SK-N-SH (cell line): ENCODE results near the gene LIPG. TPM values are rescaled to one million over a fixed set of nuclear protein-coding genes. Genes with fewer than 3 reads are reported as not detected.

Source experiments
- CTCF ChIA-PET: fragments of 300-600, 350-600 bp; formaldehyde crosslinking; extraction: SDS; loops from one replicate; lab custom pipeline; 2021; lab: Yijun Ruan, JAX
- POLR2A ChIA-PET: fragments of 350-600 bp; sonication (Branson Sonifier 250); formaldehyde crosslinking; extraction: SDS; loops from one replicate; lab custom pipeline; 2020; ENCODE audit warnings: antibody characterized with exemption, inconsistent platforms; lab: Yijun Ruan, JAX
- DNase-seq: peaks from one replicate; pipeline ENCODE4 v3.0.0; 2012
- H2AFZ ChIP-seq: fragments of 200-600 bp; sonication (generic); 2 replicates; pipeline ENCODE4 v1.8.1; 2016; ENCODE audit warnings: antibody characterized with exemption, mild to moderate bottlenecking, low read depth
- H3F3A ChIP-seq: fragments of 200-600 bp; sonication (generic); replicated peaks from 2 replicates; pipeline ENCODE3; 2016; ENCODE audit warnings: antibody characterized with exemption, mild to moderate bottlenecking; ENCODE audit not compliant: insufficient read depth
- H3K27ac ChIP-seq, 2 experiments: fragments of 200-500 bp in 1 of 2; fragments of 200-600 bp in 1 of 2; sonication (Bioruptor generic) in 1 of 2; sonication (generic), shearing (Covaris generic) in 1 of 2; 2 replicates each; pipeline versions ENCODE4 v1.5.1 to v1.6.1; 2014 to 2016; ENCODE audit warnings: low read depth in 2 of 2, inconsistent platforms in 1 of 2, low read length in 1 of 2, mild to moderate bottlenecking in 1 of 2, mixed read lengths in 1 of 2
- H3K27me3 ChIP-seq: fragments of 200-600 bp; sonication (generic), shearing (Covaris generic); 2 replicates; pipeline ENCODE4 v1.6.1; 2016; ENCODE audit warnings: mixed run types; ENCODE audit not compliant: insufficient read depth
- H3K36me3 ChIP-seq, 2 experiments: fragments of 200-500 bp in 1 of 2; fragments of 200-600 bp in 1 of 2; sonication (Bioruptor generic) in 1 of 2; sonication (generic) in 1 of 2; replicated peaks in 1 of 2; 2 replicates each; pipeline versions ENCODE3 to v1.5.1; 2014 to 2016; ENCODE audit warnings: low read length in 1 of 2, mild to moderate bottlenecking in 1 of 2; ENCODE audit not compliant: insufficient read depth in 2 of 2, control insufficient read depth in 1 of 2
- H3K4me1 ChIP-seq, 2 experiments: fragments of 200-500 bp in 1 of 2; fragments of 200-600 bp in 1 of 2; sonication (Bioruptor generic) in 1 of 2; sonication (generic), shearing (Covaris generic) in 1 of 2; 2 replicates each; pipeline versions ENCODE4 v1.5.1 to v1.6.1; 2014 to 2016; ENCODE audit warnings: low read depth in 1 of 2, low read length in 1 of 2, mixed run types in 1 of 2; ENCODE audit not compliant: insufficient read depth in 2 of 2, control insufficient read depth in 1 of 2
- H3K4me2 ChIP-seq: fragments of 200-600 bp; sonication (generic), shearing (Covaris generic); 2 replicates; pipeline ENCODE4 v1.6.1; 2017; ENCODE audit warnings: mixed run types
- H3K4me3 ChIP-seq, 2 experiments: fragments of 200-500 bp in 1 of 2; fragments of 200-600 bp in 1 of 2; sonication (Bioruptor generic) in 1 of 2; sonication (generic), shearing (Covaris generic) in 1 of 2; 2 replicates each; pipeline versions ENCODE4 v1.5.1 to v1.8.1; 2014 to 2016; ENCODE audit warnings: low read depth in 2 of 2, inconsistent platforms in 1 of 2, low read length in 1 of 2, mild to moderate bottlenecking in 1 of 2, mixed read lengths in 1 of 2, moderate library complexity in 1 of 2
- H3K79me2 ChIP-seq: fragments of 200-600 bp; sonication (generic); 2 replicates; pipeline ENCODE4 v1.8.1; 2017; ENCODE audit warnings: mild to moderate bottlenecking; ENCODE audit not compliant: insufficient read depth
- H3K9ac ChIP-seq: fragments of 200-600 bp; sonication (generic); 2 replicates; pipeline ENCODE4 v1.6.1; 2017; ENCODE audit warnings: mixed run types
- H3K9me2 ChIP-seq: fragments of 200-600 bp; sonication (generic); 2 replicates; pipeline ENCODE4 v1.6.1; 2017; ENCODE audit warnings: mixed run types
- H3K9me3 ChIP-seq: fragments of 200-600 bp; sonication (generic); 2 replicates; pipeline ENCODE4 v1.6.1; 2017; ENCODE audit warnings: mixed run types, mild to moderate bottlenecking, moderate library complexity
- H4K20me1 ChIP-seq: fragments of 200-600 bp; sonication (generic); 2 replicates; pipeline ENCODE4 v1.6.1; 2017; ENCODE audit warnings: mild to moderate bottlenecking, mixed run types; ENCODE audit not compliant: insufficient read depth
- CHD2 ChIP-seq: fragments of 150-350 bp; IDR thresholded peaks from 2 replicates; pipeline ENCODE4 v1.6.1; 2018; ENCODE audit warnings: low read length; ENCODE audit not compliant: partially characterized antibody
- EZH2phosphoT487 ChIP-seq: fragments of 200-600 bp; sonication (generic); IDR thresholded peaks from 2 replicates; pipeline ENCODE4 v1.6.1; 2017; ENCODE audit warnings: low read depth, mixed run types, mild to moderate bottlenecking, antibody characterized with exemption, moderate library complexity, borderline replicate concordance
- FOXM1 ChIP-seq: IDR thresholded peaks from 2 replicates; pipeline ENCODE4 v1.4.0; 2012; ENCODE audit warnings: low read depth, mild to moderate bottlenecking
- MXI1 ChIP-seq: IDR thresholded peaks from 2 replicates; pipeline ENCODE4 v1.6.1; 2012; ENCODE audit warnings: mild to moderate bottlenecking, low read depth, low read length, improper control_type of control experiment
- POLR2AphosphoS5 ChIP-seq: IDR thresholded peaks from 2 replicates; pipeline ENCODE4 v1.6.1; 2012; ENCODE audit warnings: low read depth, low read length
- RFX5 ChIP-seq: IDR thresholded peaks from 2 replicates; pipeline ENCODE4 v1.6.1; 2012; ENCODE audit warnings: mild to moderate bottlenecking, improper control_type of control experiment, low read length
- TEAD4 ChIP-seq: IDR thresholded peaks from 2 replicates; pipeline ENCODE4 v1.4.0; 2012; ENCODE audit warnings: mild to moderate bottlenecking, borderline replicate concordance; ENCODE audit not compliant: insufficient read depth
- YY1 ChIP-seq: IDR thresholded peaks from 2 replicates; pipeline ENCODE4 v1.4.0; 2012; ENCODE audit warnings: low read depth, mild to moderate bottlenecking
- WGBS: methylation state at CpG from one replicate; pipeline ENCODE4 v1.1.6; 2017; ENCODE audit warnings: low lambda C conversion rate; 5-methylcytosine and 5-hydroxymethylcytosine counted together
- polyA plus RNA-seq, 3 experiments: library from polyadenylated mRNA; depleted of rRNA; stranded (reverse); fragments of >200 nt; gene quantifications; 2 replicates each; pipeline ENCODE4 v1.2.3, GENCODE V29; 2012

LIPG gene
- polyA plus RNA-seq, 1 of the 3 experiments (the other 2 are of a cell fraction), result 3.2 TPM

DNA sequence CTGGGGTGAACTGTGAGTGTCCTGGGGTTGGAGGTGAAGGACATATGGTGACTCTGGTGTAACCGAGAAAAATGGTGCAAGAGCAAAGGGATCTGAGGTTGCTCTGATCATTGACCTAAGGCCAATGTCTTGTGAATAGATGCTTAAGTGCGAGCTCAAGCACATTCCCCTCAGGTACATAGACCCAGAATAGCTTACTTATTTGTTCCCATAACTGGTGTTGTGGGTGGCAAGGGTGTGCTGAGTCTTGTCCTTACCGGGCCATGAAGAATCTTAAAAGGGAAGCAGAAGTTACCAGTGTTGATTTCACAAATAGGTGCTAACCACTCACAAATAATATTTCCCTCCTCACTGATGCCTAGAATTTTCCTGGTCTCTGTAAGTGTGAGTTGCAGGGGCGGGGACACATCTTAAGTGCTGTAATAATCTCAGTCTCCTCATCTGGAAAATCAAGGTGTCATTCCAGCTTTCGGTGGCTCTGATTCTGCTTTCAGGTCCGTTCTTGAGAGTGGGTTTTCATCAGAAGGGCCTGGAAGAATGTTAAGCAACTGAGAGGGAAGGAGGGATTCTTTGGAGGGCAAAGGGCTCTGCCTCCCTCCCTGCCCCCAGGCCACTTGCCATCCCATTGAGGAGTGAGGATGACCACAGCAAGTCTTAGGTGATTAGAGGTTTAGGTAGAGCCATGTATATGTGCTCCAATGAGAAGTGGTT lies 54.9 kb downstream of the LIPG start:
- no peak for TF ChIP-seq MXI1
- no peak for TF ChIP-seq YY1
- no peak overlapping the region for H3K4me3 ChIP-seq
- H3K9me2 ChIP-seq, result no peaks in the 10 kb centered on the region
- CTCF ChIA-PET, result interaction anchor here (0.5 to 1.4 kb wide), 2 partner anchors 144 to 242 kb away, joined by 3 read pairs; no protein-coding TSS in a partner anchor
- POLR2A ChIA-PET, result no interaction called here
- H3K79me2 ChIP-seq, result no peaks in the 10 kb centered on the region
- WGBS, result 67% methylated on average over 6 of the region's 6 CpGs
- H3K4me2 ChIP-seq, result no peak overlapping the region
- no peak overlapping the region for H2AFZ ChIP-seq
- H3K36me3 ChIP-seq, result no peaks in the 10 kb centered on the region
- DNase-seq, result no peak
- no peaks in the 10 kb centered on the region for H3K27me3 ChIP-seq
- H3K9ac ChIP-seq, result no peak overlapping the region
- H3K4me1 ChIP-seq, result no peaks in the 10 kb centered on the region; a peak in 2 of 4 replicates
- H3F3A ChIP-seq, result no peaks in the 10 kb centered on the region
- no peaks in the 10 kb centered on the region for H3K9me3 ChIP-seq
- H4K20me1 ChIP-seq, result no peaks in the 10 kb centered on the region
- H3K27ac ChIP-seq, result no peak overlapping the region

DNA sequence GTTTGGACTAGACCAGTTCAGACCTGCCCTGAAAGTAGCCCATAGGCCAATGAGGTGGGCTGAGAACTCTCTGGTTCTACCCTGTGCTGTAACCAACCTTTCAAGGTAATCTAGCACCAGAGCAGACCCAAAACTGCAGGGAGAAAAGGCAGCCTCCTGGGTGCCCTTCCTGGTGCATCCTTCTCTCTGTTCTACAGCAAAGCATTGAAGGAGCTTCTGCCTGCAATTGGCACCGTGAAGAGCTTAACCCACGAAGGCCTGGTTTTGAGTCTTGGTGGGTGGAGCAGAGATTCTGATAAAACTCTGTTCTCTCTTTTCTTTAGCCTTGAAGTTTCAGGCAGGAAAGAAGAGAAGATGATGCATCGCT lies 55.5 kb downstream of the LIPG start:
- POLR2A ChIA-PET, result no interaction called here
- H3K36me3 ChIP-seq, result no peaks in the 10 kb centered on the region
- H2AFZ ChIP-seq, result no peak overlapping the region
- H3K4me1 ChIP-seq, result no peaks in the 10 kb centered on the region; a peak in 2 of 4 replicates
- H3K9ac ChIP-seq, result no peak overlapping the region
- TF ChIP-seq EZH2phosphoT487 (no peak), POLR2AphosphoS5 (no peak), CHD2 (no peak), FOXM1 (no peak)
- DNase-seq, result no peak
- H3F3A ChIP-seq, result no peaks in the 10 kb centered on the region
- H3K27ac ChIP-seq, result no peak overlapping the region
- CTCF ChIA-PET, result interaction anchor here (0.6 to 1.3 kb wide), 2 partner anchors 38 to 57 kb away, joined by 4 read pairs; no protein-coding TSS in a partner anchor
- H4K20me1 ChIP-seq, result no peaks in the 10 kb centered on the region
- no peaks in the 10 kb centered on the region for H3K79me2 ChIP-seq
- no peak overlapping the region for H3K4me2 ChIP-seq
- WGBS, result 73% methylated on average over 3 of the region's 3 CpGs
- H3K27me3 ChIP-seq, result no peaks in the 10 kb centered on the region
- H3K4me3 ChIP-seq, result no peak overlapping the region
- H3K9me2 ChIP-seq, result no peaks in the 10 kb centered on the region
- H3K9me3 ChIP-seq, result no peaks in the 10 kb centered on the region

DNA sequence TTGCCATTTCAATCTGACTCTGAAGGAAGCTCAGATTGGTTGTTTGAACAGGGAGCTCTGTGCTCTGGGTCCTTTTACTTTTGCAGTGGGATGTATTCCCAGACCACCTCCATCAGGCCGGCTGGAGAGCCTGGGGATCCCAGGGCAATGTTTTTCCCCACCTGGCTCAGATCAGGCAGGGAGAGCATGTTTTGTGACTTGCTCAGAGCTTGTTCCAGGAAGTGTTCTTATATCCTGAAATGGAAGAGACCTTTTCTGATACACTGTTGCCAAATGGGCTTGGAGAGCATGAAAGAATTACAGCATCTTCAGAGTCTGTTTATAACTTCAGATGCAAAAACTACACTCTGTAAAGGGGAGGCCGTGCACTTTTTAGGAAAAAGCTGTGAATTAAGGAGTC lies 56.0 kb downstream of the LIPG start:
- no peaks in the 10 kb centered on the region for H3K79me2 ChIP-seq
- POLR2A ChIA-PET, result no interaction called here
- no peaks in the 10 kb centered on the region for H3K9me2 ChIP-seq
- H3F3A ChIP-seq, result no peaks in the 10 kb centered on the region
- H3K27me3 ChIP-seq, result no peaks in the 10 kb centered on the region
- no peaks in the 10 kb centered on the region for H3K36me3 ChIP-seq
- H2AFZ ChIP-seq, result no peak overlapping the region
- 68% methylated on average over 2 of the region's 2 CpGs for WGBS
- CTCF ChIA-PET, result interaction anchor here (0.6 to 1.3 kb wide), 2 partner anchors 38 to 58 kb away, joined by 4 read pairs; no protein-coding TSS in a partner anchor
- H3K4me2 ChIP-seq, result no peak overlapping the region
- no peaks in the 10 kb centered on the region; a peak in 2 of 4 replicates for H3K4me1 ChIP-seq
- no peak for DNase-seq
- H3K27ac ChIP-seq, result no peak overlapping the region
- H4K20me1 ChIP-seq, result no peaks in the 10 kb centered on the region
- no peaks in the 10 kb centered on the region for H3K9me3 ChIP-seq
- no peak for TF ChIP-seq RFX5
- no peak for TF ChIP-seq TEAD4
- H3K4me3 ChIP-seq, result no peak overlapping the region
- no peak overlapping the region for H3K9ac ChIP-seq
